Measurements from ENCODE around the gene HIPK4.
A peak's percentile ranks its signal among the peaks of the same experiment; 100 is the strongest.
"Not testable (repeated sequence)": the region's sequence is repeated elsewhere in the genome, so short reads cannot be mapped to it uniquely, and the experiment has no call there.

HIPK4 gene

DNA sequence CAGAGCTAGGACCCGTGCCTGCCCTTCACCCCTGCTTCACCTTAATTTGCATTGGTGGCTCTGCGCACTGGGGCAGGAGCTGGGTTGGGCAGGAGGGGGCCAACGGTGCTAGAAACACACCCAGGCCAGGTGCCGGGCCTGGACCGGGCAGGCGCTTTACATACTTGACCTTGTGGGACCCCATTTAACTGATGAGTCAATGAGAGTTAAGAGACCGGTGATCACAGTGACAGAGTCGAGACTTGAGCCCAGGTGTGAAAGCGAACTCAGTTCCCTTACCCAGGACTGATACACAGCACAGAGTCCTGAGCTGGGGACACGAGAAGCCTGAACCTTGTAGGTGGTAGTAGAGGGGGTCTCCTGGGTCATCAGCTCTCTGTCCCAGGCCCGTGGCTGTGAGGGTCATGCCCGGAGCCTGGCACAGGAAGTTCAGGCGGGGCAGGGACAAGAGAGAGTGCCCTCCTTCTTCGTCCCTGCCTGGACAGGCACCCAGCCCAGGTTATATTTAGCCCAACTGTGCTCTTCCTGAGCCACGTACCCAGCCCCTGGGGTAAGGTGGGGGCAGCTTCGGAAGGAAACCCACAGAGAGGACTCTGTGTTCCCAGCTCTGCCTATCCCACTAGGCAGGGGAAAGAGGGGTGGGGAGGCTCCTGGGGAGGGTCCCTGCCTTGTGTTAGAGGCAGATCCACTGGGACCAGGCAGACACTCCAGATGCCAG, 21.3 kb upstream of the HIPK4 start:
- H3K4me3 ChIP-seq (replicated peaks; ENCODE audit: low read depth, low read length) = no peak overlapping the region
- DNase-seq (ENCODE audit: extremely low read depth, low read depth) = no peak
- TF ChIP-seq CTCF (IDR thresholded peaks at IDR 0.05; ENCODE audit: low read depth, low read length, missing control alignments) = no peak

DNA sequence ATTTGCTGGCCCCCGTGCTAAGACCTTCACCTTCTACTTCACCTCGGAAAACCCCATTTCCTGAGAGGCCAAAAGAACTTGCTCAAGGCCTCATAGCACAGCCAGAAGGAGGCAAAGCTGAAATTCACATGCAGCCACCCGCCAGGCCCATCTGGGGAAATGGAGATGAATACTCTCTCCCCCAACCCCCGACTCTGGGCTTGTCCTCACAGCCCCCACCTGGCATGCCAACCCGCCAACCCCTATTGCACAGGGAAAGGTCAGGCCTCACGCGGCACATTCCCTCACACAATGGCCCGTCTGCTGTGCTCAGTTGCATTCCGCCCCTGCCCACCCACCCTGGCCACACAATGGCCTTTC, 20.0 kb upstream of the HIPK4 start:
- DNase-seq (ENCODE audit: extremely low read depth, low read depth) = no peak
- no peak overlapping the region for H3K4me3 ChIP-seq (replicated peaks; ENCODE audit: low read depth, low read length)
- no peak for TF ChIP-seq CTCF (IDR thresholded peaks at IDR 0.05; ENCODE audit: low read depth, low read length, missing control alignments)

- not testable (repeated sequence) for DNase-seq (ENCODE audit: extremely low read depth, low read depth); H3K4me3 ChIP-seq (replicated peaks; ENCODE audit: low read depth, low read length)
Measured at GRCh38 chr19:40408598-40408925, 18.6 kb upstream of the HIPK4 start.

DNA sequence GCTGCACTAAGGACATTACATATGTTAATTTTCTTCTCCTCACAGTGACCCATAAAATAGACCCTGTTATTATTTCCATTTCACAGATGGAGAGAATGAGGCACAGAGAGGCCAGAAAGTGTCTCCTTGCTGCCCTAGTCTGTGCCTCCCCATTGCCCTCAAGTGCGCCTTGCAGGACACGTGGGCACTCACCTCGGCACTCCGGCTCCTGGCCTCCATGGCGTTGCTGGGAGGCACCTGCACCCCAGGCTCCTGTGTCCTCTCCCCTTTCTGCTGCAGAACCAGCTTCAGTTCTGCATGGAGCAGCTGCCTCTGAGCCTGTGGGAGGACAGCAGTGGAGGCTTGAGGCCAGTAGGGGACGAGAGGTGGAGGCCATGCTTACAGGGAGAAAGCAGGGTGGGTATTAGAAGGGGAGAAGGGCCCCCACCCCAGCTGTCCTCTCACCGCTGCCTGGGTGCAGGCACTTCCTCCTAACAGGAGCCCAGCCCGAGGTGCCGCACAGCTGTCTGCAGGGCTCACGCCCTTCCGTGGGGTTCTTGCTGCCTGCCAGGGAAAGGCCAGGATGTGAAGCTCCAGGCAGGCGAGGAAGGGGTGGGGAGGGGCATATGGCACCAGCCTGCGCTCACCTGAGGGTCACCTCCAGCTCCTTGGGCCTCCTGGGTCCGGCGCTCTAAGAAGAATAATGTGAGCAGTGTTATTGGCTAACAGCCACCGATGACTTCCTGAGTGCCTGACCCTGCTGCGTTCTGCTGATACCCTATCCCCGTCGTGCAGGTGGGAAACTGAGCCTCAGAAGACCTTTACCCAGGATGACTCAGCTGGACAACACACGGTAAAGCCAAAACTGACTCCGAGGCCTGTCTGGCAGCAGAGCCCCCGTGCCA, 18.0 kb upstream of the HIPK4 start:
- H3K4me3 ChIP-seq (replicated peaks; ENCODE audit: low read depth, low read length) = no peak overlapping the region
- no peak for DNase-seq (ENCODE audit: extremely low read depth, low read depth)
- TF ChIP-seq CTCF (IDR thresholded peaks at IDR 0.05; ENCODE audit: low read depth, low read length, missing control alignments) = no peak

DNA sequence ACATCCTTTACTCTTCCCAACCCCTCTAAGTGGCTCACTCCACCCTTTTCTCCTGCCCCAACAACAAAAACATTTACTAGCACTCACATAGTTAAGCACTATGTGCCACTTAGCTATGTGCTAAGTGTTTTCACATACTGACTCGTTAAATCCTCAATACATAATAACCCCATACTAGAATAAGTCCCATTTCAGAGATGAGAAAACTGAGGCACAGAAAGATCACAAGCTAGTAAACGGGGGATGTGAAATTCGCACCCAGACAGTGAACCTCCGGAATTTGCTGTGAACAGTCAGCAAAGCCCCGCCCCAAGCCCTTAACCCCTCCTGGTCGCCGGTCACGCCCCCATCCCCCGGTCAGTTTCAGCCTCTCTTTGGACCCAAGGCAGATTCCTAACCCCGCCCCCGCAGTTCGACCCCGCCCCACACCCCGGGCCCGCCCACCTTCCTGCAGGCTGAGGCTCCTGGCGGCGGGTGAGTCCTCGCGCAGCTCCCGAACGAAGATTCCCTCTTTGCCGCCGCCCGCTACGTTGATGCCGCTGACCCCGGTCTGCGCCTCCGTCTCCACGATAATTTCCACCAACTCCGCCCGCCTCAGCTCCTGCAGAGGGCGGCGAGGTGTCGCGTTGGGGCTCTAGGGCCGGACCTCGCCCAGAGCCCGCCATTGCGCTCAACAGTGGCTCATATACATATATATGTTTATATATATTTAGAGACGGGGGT, 13.4 kb upstream of the HIPK4 start:
- peak; percentile 54 for DNase-seq (ENCODE audit: extremely low read depth, low read depth)
- H3K4me3 ChIP-seq (replicated peaks; ENCODE audit: low read depth, low read length) = peak overlapping the region; percentile 49
- TF ChIP-seq CTCF (IDR thresholded peaks at IDR 0.05; ENCODE audit: low read depth, low read length, missing control alignments) = no peak

DNA sequence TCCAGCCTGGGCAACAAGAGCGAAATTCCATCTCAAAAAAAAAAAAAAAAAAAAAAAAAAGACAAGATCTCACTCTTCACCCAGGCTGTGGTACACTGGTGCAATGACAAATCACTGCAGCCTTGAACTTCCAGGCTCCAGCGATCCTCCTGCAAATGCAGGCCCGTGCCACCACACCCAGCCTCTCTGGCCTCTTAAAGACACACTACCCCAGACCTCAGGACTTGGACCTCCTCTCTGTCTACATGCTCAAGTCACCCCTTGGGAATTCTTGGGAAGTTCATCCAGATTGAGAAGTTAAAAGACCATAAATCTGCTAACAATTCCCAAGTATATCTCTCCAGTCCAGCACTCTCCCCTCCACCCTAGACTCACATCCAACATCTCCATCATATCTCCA, 10.6 kb upstream of the HIPK4 start:
- no peak for DNase-seq (ENCODE audit: extremely low read depth, low read depth)
- no peak overlapping the region for H3K4me3 ChIP-seq (replicated peaks; ENCODE audit: low read depth, low read length)
- TF ChIP-seq CTCF (IDR thresholded peaks at IDR 0.05; ENCODE audit: low read depth, low read length, missing control alignments) = no peak
